Caco-2 (cell line): Measurements from ENCODE around the gene TRMT2A. TPM values are rescaled to one million over a fixed set of nuclear protein-coding genes. Genes with fewer than 3 reads are reported as not detected.
"Not testable (repeated sequence)": the region's sequence is repeated elsewhere in the genome, so short reads cannot be mapped to it uniquely, and the experiment has no call there.

Experiments used
- BruUV-seq: library from RNA; stranded (reverse); fragments of 400-500 nt; replicated peaks from 2 replicates; lab custom pipeline; 2021; lab: Mats Ljungman, UMichigan
- CTCF ChIA-PET: fragments of 300-600 bp; sonication (Branson Sonifier 250); formaldehyde crosslinking; loops from one replicate; lab custom pipeline; 2022; ENCODE audit warnings: antibody characterized with exemption; lab: Charles Lee
- POLR2A ChIA-PET: fragments of 300-600 bp; sonication (Branson Sonifier 250); formaldehyde crosslinking; loops from one replicate; lab custom pipeline; 2022; ENCODE audit warnings: antibody characterized with exemption; lab: Charles Lee
- DNase-seq, 2 experiments: peaks; one replicate each; pipeline versions ENCODE4 v3.0.0 to v3.0.0-alpha.2; 2020 to 2022
- H3K27me3 ChIP-seq: replicated peaks from 2 replicates; pipeline ENCODE4 v1.6.0; 2011; ENCODE audit warnings: low read length; ENCODE audit not compliant: control insufficient read depth, insufficient read depth
- H3K36me3 ChIP-seq: 2 replicates; pipeline ENCODE4 v1.5.1; 2011; ENCODE audit warnings: low read length; ENCODE audit not compliant: control insufficient read depth, insufficient read depth
- H3K4me1 ChIP-seq: fragments of 250-450 bp; sonication (Bioruptor Pico); 2 replicates; pipeline ENCODE4 v1.5.1; 2020; ENCODE audit warnings: mild to moderate bottlenecking
- H3K4me3 ChIP-seq: 2 replicates; pipeline ENCODE4 v1.5.1; 2011; ENCODE audit warnings: low read depth, mild to moderate bottlenecking, control low read depth, low read length
- H3K9me3 ChIP-seq: fragments of 250-450 bp; sonication (Bioruptor Pico); 2 replicates; pipeline ENCODE4 v1.5.1; 2020; ENCODE audit warnings: mild to moderate bottlenecking, moderate library complexity
- H3K27ac Mint-ChIP-seq: one replicate; pipeline ENCODE4 v1.8.0; 2022; ENCODE audit warnings: mixed read lengths; ENCODE audit not compliant: unreplicated experiment
- H3K27me3 Mint-ChIP-seq: one replicate; pipeline ENCODE4 v1.8.0; 2022; ENCODE audit warnings: mixed read lengths; ENCODE audit not compliant: insufficient read depth, unreplicated experiment
- H3K36me3 Mint-ChIP-seq: one replicate; pipeline ENCODE4 v1.8.0; 2022; ENCODE audit warnings: mild to moderate bottlenecking, mixed read lengths; ENCODE audit not compliant: insufficient read depth, unreplicated experiment
- H3K4me1 Mint-ChIP-seq: one replicate; pipeline ENCODE4 v1.8.0; 2022; ENCODE audit warnings: low read depth, mixed read lengths; ENCODE audit not compliant: unreplicated experiment
- H3K4me3 Mint-ChIP-seq: one replicate; pipeline ENCODE4 v1.8.0; 2022; ENCODE audit warnings: mild to moderate bottlenecking, moderate library complexity, mixed read lengths; ENCODE audit not compliant: unreplicated experiment
- H3K9me3 Mint-ChIP-seq: one replicate; pipeline ENCODE4 v1.8.0; 2022; ENCODE audit warnings: mixed read lengths; ENCODE audit not compliant: unreplicated experiment
- CTCF ChIP-seq, 2 experiments: fragments of 200-600 bp in 1 of 2; IDR thresholded peaks; 1 replicate in 1 of 2; 2 replicates in 1 of 2; pipeline versions ENCODE4 v1.5.1 to v1.8.0; 2011 to 2022; ENCODE audit warnings: antibody characterized with exemption in 1 of 2, control low read depth in 1 of 2, inconsistent platforms in 1 of 2, low read depth in 1 of 2, low read length in 1 of 2, mild to moderate bottlenecking in 1 of 2, moderate library complexity in 1 of 2; ENCODE audit not compliant: insufficient read depth in 1 of 2, severe bottlenecking in 1 of 2, unreplicated experiment in 1 of 2
- intact Hi-C: fragments of 100-400 bp; cut with micrococcal nuclease; formaldehyde crosslinking; loops from one replicate; pipeline ENCODE4 v1.10.0; 2022; ENCODE audit not compliant: unreplicated experiment
- total RNA-seq: library from RNA; stranded (reverse); gene quantifications from 2 replicates; pipeline ENCODE4 v1.2.3, GENCODE V29; 2022

TRMT2A gene
- total RNA-seq, 1 experiment from 2014 or later = 41.1 TPM

DNA sequence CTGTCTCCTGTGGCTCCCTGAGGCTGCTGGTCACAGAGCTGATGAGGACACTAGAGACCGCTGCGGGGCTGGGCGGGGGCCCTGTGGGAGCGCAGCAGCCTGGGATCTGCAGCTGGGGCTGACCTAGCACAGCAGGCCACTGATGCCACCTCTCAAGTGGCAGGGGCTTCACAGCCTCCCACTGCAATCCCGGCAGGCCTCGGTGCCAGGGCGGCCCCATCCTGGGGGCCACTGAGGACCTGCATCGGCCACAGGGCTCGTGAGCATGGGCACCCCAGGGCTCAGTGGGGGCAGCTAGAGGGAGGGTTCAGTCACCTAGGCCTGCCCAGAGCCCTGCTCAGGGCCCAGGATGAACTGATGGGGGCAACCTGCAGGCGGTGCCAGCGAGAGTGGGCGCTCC lies 48.4 kb upstream of the TRMT2A start:
- Mint-ChIP-seq H3K36me3 (no peaks in the 10 kb centered on the region), H3K27me3 (no peaks in the 10 kb centered on the region), H3K27ac (no peak overlapping the region), H3K4me3 (no peak overlapping the region), H3K9me3 (peaks cover 10% of the 10 kb centered on the region), H3K4me1 (no peaks in the 10 kb centered on the region)
- CTCF ChIA-PET = no interaction called here
- Histone ChIP-seq H3K36me3 (no peaks in the 10 kb centered on the region), H3K4me3 (no peak overlapping the region), H3K27me3 (no peaks in the 10 kb centered on the region), H3K9me3 (no peaks in the 10 kb centered on the region), H3K4me1 (no peaks in the 10 kb centered on the region)
- no peak for TF ChIP-seq CTCF (IDR thresholded peaks at IDR 0.05; ENCODE audit: insufficient read depth in 1 of 2, low read depth in 1 of 2, low read length in 1 of 2, severe bottlenecking in 1 of 2, unreplicated experiment in 1 of 2)
- no peak for DNase-seq
- no TSS peak for BruUV-seq
- intact Hi-C loops = no loop called here
- POLR2A ChIA-PET = no interaction called here

DNA sequence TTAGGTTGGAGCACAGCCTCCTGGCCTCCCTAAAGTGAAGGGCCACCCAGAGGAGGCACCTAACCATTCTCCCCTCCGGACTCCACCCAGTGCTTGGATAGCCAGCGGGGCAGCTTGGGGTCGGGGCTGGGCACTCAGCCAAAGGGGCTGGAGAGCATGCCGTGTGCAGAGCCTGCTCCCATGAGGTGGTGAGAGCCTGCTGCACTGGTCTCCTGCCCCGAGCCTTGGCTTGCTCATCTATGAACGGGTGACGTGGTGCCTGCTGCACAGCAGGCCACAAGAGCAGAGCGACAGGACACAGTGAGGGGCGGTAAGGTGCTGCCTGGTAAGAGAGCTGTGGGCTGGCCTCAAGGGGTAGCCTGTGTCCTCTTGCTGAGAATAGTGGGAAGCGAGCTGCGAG lies 47.8 kb upstream of the TRMT2A start:
- H3K9me3 Mint-ChIP-seq = peaks cover 10% of the 10 kb centered on the region
- intact Hi-C loops = no loop called here
- no peaks in the 10 kb centered on the region for H3K36me3 Mint-ChIP-seq
- no peak overlapping the region for H3K4me3 Mint-ChIP-seq
- H3K36me3 ChIP-seq = no peaks in the 10 kb centered on the region
- TF ChIP-seq CTCF (IDR thresholded peaks at IDR 0.05; ENCODE audit: insufficient read depth in 1 of 2, low read depth in 1 of 2, low read length in 1 of 2, severe bottlenecking in 1 of 2, unreplicated experiment in 1 of 2) = no peak
- no peaks in the 10 kb centered on the region for H3K4me1 Mint-ChIP-seq
- ChIA-PET CTCF (no interaction called here), POLR2A (no interaction called here)
- H3K27me3 Mint-ChIP-seq = no peaks in the 10 kb centered on the region
- no peak for DNase-seq
- no peaks in the 10 kb centered on the region for H3K9me3 ChIP-seq
- no peak overlapping the region for H3K4me3 ChIP-seq
- no peak overlapping the region for H3K27ac Mint-ChIP-seq
- BruUV-seq = no TSS peak
- H3K4me1 ChIP-seq = no peaks in the 10 kb centered on the region
- no peaks in the 10 kb centered on the region for H3K27me3 ChIP-seq

- Histone ChIP-seq H3K27me3 (no peaks in the 10 kb centered on the region), H3K4me3 (no peak overlapping the region), H3K9me3 (no peaks in the 10 kb centered on the region), H3K36me3 (no peaks in the 10 kb centered on the region), H3K4me1 (no peaks in the 10 kb centered on the region)
- ChIA-PET POLR2A (no interaction called here), CTCF (interaction anchor here (0.7 kb wide), 1 partner anchor 258 kb away, joined by 7 read pairs; no protein-coding TSS in a partner anchor)
- Mint-ChIP-seq H3K9me3 (peaks cover 10% of the 10 kb centered on the region), H3K4me1 (no peaks in the 10 kb centered on the region), H3K27me3 (peaks cover 3% of the 10 kb centered on the region), H3K36me3 (no peaks in the 10 kb centered on the region), H3K27ac (no peak overlapping the region), H3K4me3 (no peak overlapping the region)
- no TSS peak for BruUV-seq
- TF ChIP-seq CTCF (IDR thresholded peaks at IDR 0.05; ENCODE audit: insufficient read depth in 1 of 2, low read depth in 1 of 2, low read length in 1 of 2, severe bottlenecking in 1 of 2, unreplicated experiment in 1 of 2) = no peak
- DNase-seq = no peak
- intact Hi-C loops = no loop called here
Observed at GRCh38 chr22:20160041-20160440, 43.0 kb upstream of the TRMT2A start.

- H3K36me3 ChIP-seq, H3K4me3 ChIP-seq, H3K9me3 Mint-ChIP-seq, H3K27ac Mint-ChIP-seq, H3K27me3 Mint-ChIP-seq, H3K36me3 Mint-ChIP-seq, DNase-seq, intact Hi-C loops, CTCF ChIA-PET, POLR2A ChIA-PET, H3K9me3 ChIP-seq, H3K4me1 Mint-ChIP-seq, H3K4me1 ChIP-seq, BruUV-seq, H3K4me3 Mint-ChIP-seq, H3K27me3 ChIP-seq: not testable (repeated sequence)
Observed at GRCh38 chr22:20159531-20159930, 42.5 kb upstream of the TRMT2A start.
